Keratinocyte (primary cell): ENCODE results near the gene CGRRF1. TPM values are rescaled to one million over a fixed set of nuclear protein-coding genes. Genes with fewer than 3 reads are reported as not detected.

Source experiments
- DNase-seq: peaks from one replicate; pipeline ENCODE4 v3.0.0-alpha.2; 2011; ENCODE audit warnings: low read depth, missing footprints, low spot score
- FAIRE-seq: peaks from 2 replicates; lab custom pipeline; 2011; peaks lifted over from hg19 to GRCh38; lab: Jason Lieb, UNC
- H2AFZ ChIP-seq: 2 replicates; pipeline ENCODE4 v1.6.0; 2012; ENCODE audit warnings: low read length, control low read depth, inconsistent platforms; ENCODE audit not compliant: control insufficient read depth
- H3K27ac ChIP-seq: 2 replicates; pipeline ENCODE4 v1.5.1; 2011; ENCODE audit warnings: low read length; ENCODE audit not compliant: control insufficient read depth, insufficient read depth
- H3K27me3 ChIP-seq: 3 replicates; pipeline ENCODE4 v1.6.0; 2011; ENCODE audit warnings: low read length; ENCODE audit not compliant: control insufficient read depth, insufficient read depth; ENCODE audit errors: extremely low read depth
- H3K36me3 ChIP-seq, 2 experiments: 2 replicates in 1 of 2; 3 replicates in 1 of 2; pipeline ENCODE4 v1.5.1; 2011; ENCODE audit warnings: low read length in 2 of 2, mild to moderate bottlenecking in 1 of 2; ENCODE audit not compliant: control insufficient read depth in 2 of 2, insufficient read depth in 2 of 2; ENCODE audit errors: extremely low read depth in 1 of 2
- H3K4me1 ChIP-seq: 3 replicates; pipeline ENCODE4 v1.5.1; 2011; ENCODE audit warnings: low read length; ENCODE audit not compliant: control insufficient read depth, insufficient read depth; ENCODE audit errors: extremely low read depth
- H3K4me2 ChIP-seq: 3 replicates; pipeline ENCODE4 v1.6.0; 2011; ENCODE audit warnings: low read depth, low read length; ENCODE audit not compliant: control insufficient read depth, insufficient read depth; ENCODE audit errors: extremely low read depth
- H3K4me3 ChIP-seq, 3 experiments: fragments of 200-600 bp in 1 of 3; sonication (generic) in 1 of 3; 2 replicates in 2 of 3; 3 replicates in 1 of 3; pipeline ENCODE4 v1.5.1; 2011 to 2016; ENCODE audit warnings: low read length in 3 of 3, mild to moderate bottlenecking in 3 of 3, control low read depth in 2 of 3, inconsistent platforms in 1 of 3, low read depth in 1 of 3, mixed read lengths in 1 of 3, mixed run types in 1 of 3, moderate library complexity in 1 of 3; ENCODE audit not compliant: control insufficient read depth in 2 of 3, insufficient read depth in 2 of 3; ENCODE audit errors: extremely low read depth in 1 of 3
- H3K79me2 ChIP-seq: 2 replicates; pipeline ENCODE4 v1.6.0; 2012; ENCODE audit warnings: low read length; ENCODE audit not compliant: control insufficient read depth, insufficient read depth
- H3K9ac ChIP-seq: 3 replicates; pipeline ENCODE4 v1.6.0; 2011; ENCODE audit warnings: low read length; ENCODE audit not compliant: control insufficient read depth, insufficient read depth; ENCODE audit errors: extremely low read depth
- H3K9me1 ChIP-seq: 3 replicates; pipeline ENCODE4 v1.6.0; 2011; ENCODE audit warnings: low read length; ENCODE audit not compliant: control insufficient read depth, insufficient read depth; ENCODE audit errors: extremely low read depth
- H3K9me3 ChIP-seq: 2 replicates; pipeline ENCODE4 v1.5.1; 2012; ENCODE audit warnings: low read depth, low read length; ENCODE audit not compliant: control insufficient read depth
- H4K20me1 ChIP-seq: 3 replicates; pipeline ENCODE4 v1.6.0; 2011; ENCODE audit warnings: low read length; ENCODE audit not compliant: control insufficient read depth, insufficient read depth; ENCODE audit errors: extremely low read depth
- EZH2 ChIP-seq: IDR thresholded peaks from one replicate; pipeline ENCODE4 v1.6.1; 2012; ENCODE audit warnings: inconsistent platforms, mild to moderate bottlenecking, low read length, moderate library complexity
- dilution Hi-C: fragments of 300-500 bp; cut with MboI; formaldehyde crosslinking; loops from one replicate; pipeline ENCODE4 v1.7.0; 2020; ENCODE audit warnings: low sequenced_read_pairs; ENCODE audit not compliant: extremely low pct_ligation_motif_present
- polyA plus RNA-seq, 5 experiments: library from polyadenylated mRNA; depleted of rRNA in 3 of 5; stranded (reverse) in 3 of 5; stranded (forward) in 1 of 5; unstranded in 1 of 5; fragments of >200 nt; gene quantifications; 1 replicate in 1 of 5; 2 replicates in 3 of 5; 3 replicates in 1 of 5; pipeline versions ENCODE4 v1.2.1 to v1.2.3, GENCODE V29; 2011 to 2012; ENCODE audit warnings: missing spikeins in 2 of 5, low read depth in 1 of 5, low replicate concordance in 1 of 5
- TF ChIP-seq, protein P1 (sequence below), 3 experiments: IDR thresholded peaks in 1 of 3; conservative IDR thresholded peaks in 1 of 3; optimal IDR thresholded peaks in 1 of 3; 2 replicates in 2 of 3; 3 replicates in 1 of 3; pipeline versions ENCODE3 to v1.5.1; 2011; ENCODE audit warnings: low read length in 3 of 3, mild to moderate bottlenecking in 3 of 3, moderate library complexity in 2 of 3, control low read depth in 1 of 3, inconsistent platforms in 1 of 3; ENCODE audit not compliant: insufficient read depth in 2 of 3; ENCODE audit errors: extremely low read depth in 1 of 3

CGRRF1 gene
- polyA plus RNA-seq, 1 donor (not counting 4 experiments of a cell fraction or from before 2014, with no cell fraction given), result 19.5 TPM

DNA sequence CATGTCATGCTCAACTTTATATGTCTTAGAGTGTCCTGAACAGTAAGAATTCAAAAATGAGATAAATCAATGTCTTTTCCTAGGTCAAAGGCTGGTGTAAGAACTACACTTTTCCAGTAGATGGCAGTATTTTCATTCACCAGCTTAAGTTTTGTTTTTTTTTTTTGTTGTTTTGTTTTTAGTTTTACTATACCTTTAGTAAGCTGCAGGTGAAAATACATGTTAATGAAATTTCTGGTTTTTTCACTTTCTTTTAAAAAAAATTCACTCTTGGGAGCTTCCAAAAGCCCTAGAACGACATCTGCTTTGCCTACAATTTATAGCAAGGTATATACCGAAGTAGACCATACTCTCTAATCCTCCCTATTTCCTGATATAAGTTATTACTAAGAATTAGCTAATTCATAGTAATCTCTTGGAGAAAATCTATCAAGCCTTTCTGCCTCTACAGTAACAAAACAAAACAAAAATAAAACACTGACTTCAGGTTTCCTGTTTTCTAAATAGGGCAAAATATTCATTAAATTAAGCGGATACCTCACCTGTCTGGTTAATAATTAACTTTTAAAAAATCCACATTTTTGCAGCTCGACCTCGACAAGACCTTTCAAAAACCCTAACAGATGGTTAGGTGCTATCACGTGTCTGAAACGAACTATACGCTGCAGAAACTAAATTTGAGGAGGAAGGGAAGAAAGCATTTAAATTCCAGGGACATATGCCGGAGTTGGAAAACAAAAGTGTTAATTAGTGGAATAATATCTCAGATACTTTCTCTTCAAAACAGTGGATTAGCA lies 54.6 kb downstream of the CGRRF1 start:
- peak; percentile 60 for FAIRE-seq
- H3K27ac ChIP-seq, result peak overlapping the region; percentile 78

DNA sequence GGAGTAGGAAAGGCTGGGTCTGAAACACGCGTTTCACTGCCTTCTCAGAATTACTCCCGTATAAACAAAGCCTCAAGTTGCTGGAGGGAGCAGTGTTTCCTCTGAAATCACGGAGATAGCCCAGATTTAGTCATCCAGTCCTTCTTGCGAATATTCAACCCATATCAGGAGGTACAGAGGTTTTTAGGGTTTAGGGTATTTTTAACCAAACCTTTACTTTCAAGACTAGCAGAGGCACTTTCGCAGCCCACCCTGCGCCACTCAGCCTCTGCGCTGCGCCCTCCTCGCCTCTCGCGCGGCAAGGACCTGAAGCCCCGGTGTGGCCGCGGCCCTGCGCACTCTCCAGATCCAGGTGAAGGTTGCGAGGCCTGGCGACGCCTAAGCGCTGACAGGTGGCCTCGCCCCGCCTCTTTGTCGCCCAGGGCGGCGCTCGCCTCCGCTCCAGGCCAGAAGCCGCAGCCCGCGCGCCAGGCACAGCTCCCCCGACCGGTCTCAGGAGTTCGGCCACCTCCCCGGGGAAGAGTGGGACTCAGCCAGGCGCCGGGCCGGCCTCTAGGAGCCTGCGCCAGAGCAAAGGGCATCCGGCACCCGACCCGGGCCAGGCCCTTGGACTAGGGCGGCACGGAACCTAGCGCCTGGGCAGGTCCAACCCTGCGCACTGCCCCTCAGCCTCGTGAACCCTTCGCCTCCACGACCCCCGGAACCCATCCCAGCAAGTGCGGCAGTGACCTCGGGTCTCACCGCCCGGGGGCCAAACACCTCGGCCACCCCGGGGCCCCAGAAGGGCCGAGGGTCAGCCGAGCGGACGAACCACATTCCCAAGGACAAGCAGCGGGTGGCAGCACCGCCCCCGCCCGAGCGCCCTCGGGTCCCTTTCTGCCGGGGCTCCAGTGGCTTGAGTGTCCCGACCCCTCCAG lies 55.4 kb downstream of the CGRRF1 start:
- peak overlapping the region; percentile 90 for H3K9ac ChIP-seq
- TF ChIP-seq, protein P1, sequence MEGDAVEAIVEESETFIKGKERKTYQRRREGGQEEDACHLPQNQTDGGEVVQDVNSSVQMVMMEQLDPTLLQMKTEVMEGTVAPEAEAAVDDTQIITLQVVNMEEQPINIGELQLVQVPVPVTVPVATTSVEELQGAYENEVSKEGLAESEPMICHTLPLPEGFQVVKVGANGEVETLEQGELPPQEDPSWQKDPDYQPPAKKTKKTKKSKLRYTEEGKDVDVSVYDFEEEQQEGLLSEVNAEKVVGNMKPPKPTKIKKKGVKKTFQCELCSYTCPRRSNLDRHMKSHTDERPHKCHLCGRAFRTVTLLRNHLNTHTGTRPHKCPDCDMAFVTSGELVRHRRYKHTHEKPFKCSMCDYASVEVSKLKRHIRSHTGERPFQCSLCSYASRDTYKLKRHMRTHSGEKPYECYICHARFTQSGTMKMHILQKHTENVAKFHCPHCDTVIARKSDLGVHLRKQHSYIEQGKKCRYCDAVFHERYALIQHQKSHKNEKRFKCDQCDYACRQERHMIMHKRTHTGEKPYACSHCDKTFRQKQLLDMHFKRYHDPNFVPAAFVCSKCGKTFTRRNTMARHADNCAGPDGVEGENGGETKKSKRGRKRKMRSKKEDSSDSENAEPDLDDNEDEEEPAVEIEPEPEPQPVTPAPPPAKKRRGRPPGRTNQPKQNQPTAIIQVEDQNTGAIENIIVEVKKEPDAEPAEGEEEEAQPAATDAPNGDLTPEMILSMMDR (optimal IDR thresholded peaks at IDR 0.05 in 1 of 3, IDR thresholded peaks at IDR 0.05 in 1 of 3, conservative IDR thresholded peaks at IDR 0.05 in 1 of 3; ENCODE audit: extremely low read depth in 1 of 3, insufficient read depth in 2 of 3, low read length in 3 of 3), result peak in 1 of 3 experiments; percentile 23
- TF ChIP-seq EZH2, result no peak
- peak overlapping the region; percentile 76 to 91 (median 85) for H3K4me3 ChIP-seq
- peak overlapping the region; percentile 76 for H2AFZ ChIP-seq
- no peaks in the 10 kb centered on the region for H3K9me3 ChIP-seq
- H3K27ac ChIP-seq, result peak overlapping the region; percentile 78
- no peaks in the 10 kb centered on the region for H3K9me1 ChIP-seq
- no peaks in the 10 kb centered on the region for H4K20me1 ChIP-seq
- H3K79me2 ChIP-seq, result peaks cover 29% of the 10 kb centered on the region
- FAIRE-seq (peak; percentile 26), DNase-seq (no peak)
- H3K4me1 ChIP-seq, result peaks cover 25% of the 10 kb centered on the region
- dilution Hi-C loops, result no loop called here
- H3K27me3 ChIP-seq, result no peaks in the 10 kb centered on the region
- peaks cover 1 to 6% of the 10 kb centered on the region in 2 experiments for H3K36me3 ChIP-seq
- H3K4me2 ChIP-seq, result peak overlapping the region; percentile 58

More for the DNA sequence above, 54.6 kb downstream of the CGRRF1 start:
- no peak for DNase-seq
- TF ChIP-seq EZH2, result no peak
- TF ChIP-seq, protein P1 (optimal IDR thresholded peaks at IDR 0.05 in 1 of 3, IDR thresholded peaks at IDR 0.05 in 1 of 3, conservative IDR thresholded peaks at IDR 0.05 in 1 of 3; ENCODE audit: extremely low read depth in 1 of 3, insufficient read depth in 2 of 3, low read length in 3 of 3), result peak in 2 of 3 experiments; percentile 64 to 69
- no peaks in the 10 kb centered on the region for H3K9me1 ChIP-seq
- H3K4me1 ChIP-seq, result peaks cover 16% of the 10 kb centered on the region
- H3K36me3 ChIP-seq, result peaks cover 1% of the 10 kb centered on the region in 2 experiments
- no peak overlapping the region for H2AFZ ChIP-seq
- peak overlapping the region; percentile 58 for H3K4me2 ChIP-seq
- H3K9ac ChIP-seq, result peak overlapping the region; percentile 90
- H3K4me3 ChIP-seq, result peak overlapping the region; percentile 26 to 91 (median 85)
- H3K9me3 ChIP-seq, result no peaks in the 10 kb centered on the region
- peaks cover 21% of the 10 kb centered on the region for H3K79me2 ChIP-seq
- H3K27me3 ChIP-seq, result no peaks in the 10 kb centered on the region
- H4K20me1 ChIP-seq, result no peaks in the 10 kb centered on the region
- dilution Hi-C loops, result no loop called here
